HCT116 (cell line): ENCODE data around the gene GPR139. TPM values are rescaled to one million over a fixed set of nuclear protein-coding genes. Genes with fewer than 3 reads are reported as not detected.

Experiments used
- ATAC-seq: fragments of 200-7000 bp; cut with Tn5 transposase; 2 replicates; pipeline ENCODE4 v1.9.1; 2020; ENCODE audit warnings: mild to moderate bottlenecking, moderate library complexity
- BruUV-seq: library from RNA; stranded (reverse); fragments of 400-500 nt; replicated peaks from 2 replicates; lab custom pipeline; 2021; lab: Mats Ljungman, UMichigan
- CTCF ChIA-PET: fragments of 300-600 bp; sonication (Branson Sonifier 250); formaldehyde crosslinking; loops from one replicate; lab custom pipeline; 2021; ENCODE audit warnings: antibody characterized with exemption; lab: Charles Lee
- POLR2A ChIA-PET: fragments of 300-600, 350-600 bp; sonication (Branson Sonifier 250); formaldehyde crosslinking; loops from one replicate; lab custom pipeline; 2021; ENCODE audit warnings: antibody characterized with exemption; lab: Charles Lee
- RAD21 ChIA-PET, 2 experiments: fragments of 300-600 bp; sonication (Branson Sonifier 250); formaldehyde crosslinking; loops; one replicate each; lab custom pipeline; 2023; ENCODE audit warnings: low total read pairs in 2 of 2; ENCODE audit not compliant: uncharacterized antibody in 2 of 2, unreplicated experiment in 2 of 2, low non-redundant PET in 1 of 2; lab: Charles Lee
- DNase-seq: peaks from one replicate; pipeline ENCODE4 v3.0.0-alpha.2; 2010; ENCODE audit warnings: low read depth, low spot score
- H2AFZ ChIP-seq: fragments of 200-600 bp; shearing (Covaris generic), sonication (generic); 2 replicates; pipeline ENCODE4 v1.6.1; 2017; ENCODE audit warnings: low read depth, mixed run types, mixed read lengths, antibody characterized with exemption, low read length; ENCODE audit not compliant: poor library complexity, severe bottlenecking
- H3K27ac ChIP-seq: 2 replicates; pipeline ENCODE4 v1.5.1; 2012; ENCODE audit warnings: low read depth, low read length
- H3K27me3 ChIP-seq: fragments of 200-600 bp; sonication (generic); 2 replicates; pipeline ENCODE4 v1.6.1; 2016; ENCODE audit warnings: mixed run types, low read length, mixed read lengths; ENCODE audit not compliant: insufficient read depth
- H3K36me3 ChIP-seq, 2 experiments: fragments of 200-500 bp in 1 of 2; fragments of 200-600 bp in 1 of 2; sonication (Bioruptor generic) in 1 of 2; sonication (generic) in 1 of 2; 2 replicates each; pipeline versions ENCODE4 v1.5.1 to v1.6.1; 2014 to 2016; ENCODE audit warnings: low read length in 2 of 2, inconsistent platforms in 1 of 2, mixed read lengths in 1 of 2, mixed run types in 1 of 2; ENCODE audit not compliant: insufficient read depth in 2 of 2, control insufficient read depth in 1 of 2
- H3K4me1 ChIP-seq, 2 experiments: fragments of 200-600 bp in 1 of 2; sonication (generic) in 1 of 2; 2 replicates each; pipeline versions ENCODE4 v1.5.1 to v1.6.1; 2012 to 2017; ENCODE audit warnings: low read length in 2 of 2, inconsistent platforms in 1 of 2, mild to moderate bottlenecking in 1 of 2, mixed read lengths in 1 of 2, mixed run types in 1 of 2, moderate library complexity in 1 of 2; ENCODE audit not compliant: insufficient read depth in 2 of 2, control insufficient read depth in 1 of 2
- H3K4me2 ChIP-seq: fragments of 200-600 bp; sonication (generic); 2 replicates; pipeline ENCODE4 v1.6.1; 2017; ENCODE audit warnings: mixed run types, low read length, mixed read lengths
- H3K4me3 ChIP-seq, 2 experiments: fragments of 200-600 bp in 1 of 2; sonication (generic) in 1 of 2; replicated peaks in 1 of 2; 2 replicates each; pipeline ENCODE4 v1.5.1; 2011 to 2016; ENCODE audit warnings: low read length in 2 of 2, control low read depth in 1 of 2, low read depth in 1 of 2, mild to moderate bottlenecking in 1 of 2, mixed read lengths in 1 of 2, mixed run types in 1 of 2
- H3K79me2 ChIP-seq: fragments of 200-600 bp; sonication (generic); 2 replicates; pipeline ENCODE4 v1.6.1; 2017; ENCODE audit warnings: mild to moderate bottlenecking, mixed run types, low read length, moderate library complexity, mixed read lengths; ENCODE audit not compliant: insufficient read depth
- H3K9ac ChIP-seq: fragments of 200-600 bp; sonication (generic); 2 replicates; pipeline ENCODE4 v1.6.1; 2016; ENCODE audit warnings: low read length, mixed read lengths
- H3K9me2 ChIP-seq: fragments of 200-600 bp; sonication (generic), shearing (Covaris generic); 2 replicates; pipeline ENCODE4 v1.6.1; 2017; ENCODE audit warnings: mixed run types, mild to moderate bottlenecking, moderate library complexity; ENCODE audit not compliant: insufficient read depth
- H3K9me3 ChIP-seq, 2 experiments: fragments of 200-500 bp in 1 of 2; fragments of 200-600 bp in 1 of 2; sonication (Bioruptor generic) in 1 of 2; sonication (generic) in 1 of 2; 2 replicates each; pipeline ENCODE4 v1.6.1; 2014 to 2017; ENCODE audit warnings: low read length in 2 of 2, mixed read lengths in 2 of 2, inconsistent platforms in 1 of 2, low read depth in 1 of 2, mild to moderate bottlenecking in 1 of 2, mixed run types in 1 of 2, moderate library complexity in 1 of 2; ENCODE audit not compliant: control insufficient read depth in 1 of 2, insufficient read depth in 1 of 2
- H4K20me1 ChIP-seq: fragments of 200-600 bp; sonication (generic), shearing (Covaris generic); 2 replicates; pipeline ENCODE4 v1.6.1; 2017; ENCODE audit warnings: mixed run types, mild to moderate bottlenecking, moderate library complexity; ENCODE audit not compliant: insufficient read depth
- CBX3 ChIP-seq: IDR thresholded peaks from 2 replicates; pipeline ENCODE4 v1.6.1; 2012; ENCODE audit warnings: low read depth
- CTCF ChIP-seq, 3 experiments: fragments of 200-600 bp in 1 of 3; sonication (generic) in 1 of 3; IDR thresholded peaks in 2 of 3; conservative IDR thresholded peaks in 1 of 3; 2 replicates each; pipeline ENCODE4 v1.5.1; 2012 to 2017; ENCODE audit warnings: low read depth in 2 of 3, low read length in 2 of 3, antibody characterized with exemption in 1 of 3, borderline replicate concordance in 1 of 3, control low read depth in 1 of 3, mild to moderate bottlenecking in 1 of 3, mixed read lengths in 1 of 3, mixed run types in 1 of 3, moderate library complexity in 1 of 3; ENCODE audit not compliant: insufficient read depth in 1 of 3
- REST ChIP-seq: IDR thresholded peaks from 2 replicates; pipeline ENCODE4 v1.6.1; 2012; ENCODE audit warnings: low read depth
- ZFX ChIP-seq: fragments of 450-650 bp; IDR thresholded peaks from 2 replicates; pipeline ENCODE4 v1.6.1; 2017
- intact Hi-C: fragments of 100-400 bp; cut with micrococcal nuclease; formaldehyde crosslinking; loops from 2 replicates; pipeline ENCODE4 v1.10.0; 2022
- total RNA-seq: library from RNA; stranded (reverse); gene quantifications from one replicate; pipeline ENCODE4 v1.2.1, GENCODE V29; 2021; ENCODE audit not compliant: unreplicated experiment
- TF ChIP-seq, protein P1 (sequence below): IDR thresholded peaks from 2 replicates; pipeline ENCODE4 v1.6.1; 2012

GPR139 gene
- total RNA-seq, 1 experiment from 2014 or later = not detected

DNA sequence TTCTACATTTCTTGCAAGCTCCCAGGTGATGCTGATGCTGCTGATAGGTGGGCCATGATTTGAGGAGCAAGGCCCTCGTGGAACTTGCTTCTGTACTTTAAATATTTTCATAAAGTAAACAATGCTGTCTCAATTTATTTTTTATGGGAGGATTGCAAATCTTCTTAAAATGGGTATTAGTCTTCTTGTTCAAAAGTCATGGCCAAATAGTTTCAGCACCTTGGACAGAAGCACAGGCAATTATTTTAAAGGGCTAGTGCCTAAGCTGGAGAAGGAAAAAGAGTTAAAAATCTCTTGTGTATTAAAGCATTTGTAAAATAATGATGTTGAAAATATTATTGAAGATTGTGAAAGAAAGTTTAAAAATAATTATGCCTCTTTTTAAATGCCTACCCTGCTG lies 50.5 kb downstream of the GPR139 start:
- H3K79me2 ChIP-seq = no peaks in the 10 kb centered on the region
- no peaks in the 10 kb centered on the region for H4K20me1 ChIP-seq
- H2AFZ ChIP-seq = no peak overlapping the region
- CTCF ChIA-PET = no interaction called here
- RAD21 ChIA-PET = no interaction called here
- TF ChIP-seq, protein P1, sequence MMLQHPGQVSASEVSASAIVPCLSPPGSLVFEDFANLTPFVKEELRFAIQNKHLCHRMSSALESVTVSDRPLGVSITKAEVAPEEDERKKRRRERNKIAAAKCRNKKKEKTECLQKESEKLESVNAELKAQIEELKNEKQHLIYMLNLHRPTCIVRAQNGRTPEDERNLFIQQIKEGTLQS = no peak
- TF ChIP-seq REST = peak; percentile 71
- no peak for TF ChIP-seq ZFX
- no peak for TF ChIP-seq CBX3
- TF ChIP-seq CTCF (IDR thresholded peaks at IDR 0.05 in 2 of 3, conservative IDR thresholded peaks at IDR 0.05 in 1 of 3; ENCODE audit: borderline replicate concordance in 1 of 3, insufficient read depth in 1 of 3, low read depth in 2 of 3, low read length in 2 of 3) = no peak
- H3K36me3 ChIP-seq = no peaks in the 10 kb centered on the region
- no TSS peak for BruUV-seq
- H3K4me2 ChIP-seq = no peak overlapping the region
- H3K27ac ChIP-seq = no peak overlapping the region
- POLR2A ChIA-PET = no interaction called here
- H3K9me3 ChIP-seq = no peaks in the 10 kb centered on the region
- no peak for ATAC-seq
- peaks cover 5% of the 10 kb centered on the region; the same call in 1 of the 2 replicates for H3K27me3 ChIP-seq
- H3K4me1 ChIP-seq = no peaks in the 10 kb centered on the region
- no peaks in the 10 kb centered on the region for H3K9me2 ChIP-seq
- intact Hi-C loops = no loop called here
- H3K4me3 ChIP-seq = no peak overlapping the region
- no peak for DNase-seq
- no peak overlapping the region for H3K9ac ChIP-seq
